Measurements from ENCODE around the gene TIMMDC1.

GRCh38 chr3:119571688-119572087, 73.3 kb downstream of the TIMMDC1 start:
- TF ChIP-seq, protein P1, sequence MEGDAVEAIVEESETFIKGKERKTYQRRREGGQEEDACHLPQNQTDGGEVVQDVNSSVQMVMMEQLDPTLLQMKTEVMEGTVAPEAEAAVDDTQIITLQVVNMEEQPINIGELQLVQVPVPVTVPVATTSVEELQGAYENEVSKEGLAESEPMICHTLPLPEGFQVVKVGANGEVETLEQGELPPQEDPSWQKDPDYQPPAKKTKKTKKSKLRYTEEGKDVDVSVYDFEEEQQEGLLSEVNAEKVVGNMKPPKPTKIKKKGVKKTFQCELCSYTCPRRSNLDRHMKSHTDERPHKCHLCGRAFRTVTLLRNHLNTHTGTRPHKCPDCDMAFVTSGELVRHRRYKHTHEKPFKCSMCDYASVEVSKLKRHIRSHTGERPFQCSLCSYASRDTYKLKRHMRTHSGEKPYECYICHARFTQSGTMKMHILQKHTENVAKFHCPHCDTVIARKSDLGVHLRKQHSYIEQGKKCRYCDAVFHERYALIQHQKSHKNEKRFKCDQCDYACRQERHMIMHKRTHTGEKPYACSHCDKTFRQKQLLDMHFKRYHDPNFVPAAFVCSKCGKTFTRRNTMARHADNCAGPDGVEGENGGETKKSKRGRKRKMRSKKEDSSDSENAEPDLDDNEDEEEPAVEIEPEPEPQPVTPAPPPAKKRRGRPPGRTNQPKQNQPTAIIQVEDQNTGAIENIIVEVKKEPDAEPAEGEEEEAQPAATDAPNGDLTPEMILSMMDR (IDR thresholded peaks at IDR 0.05): no peak
- no peak for TF ChIP-seq POLR2AphosphoS5 (IDR thresholded peaks at IDR 0.05)
- TF ChIP-seq POLR2A (IDR thresholded peaks at IDR 0.05): no peak

All from stomach (tissue), 4 donors.